ENCODE results near the gene GALP. TPM values are rescaled to one million over a fixed set of nuclear protein-coding genes. Genes with fewer than 3 reads are reported as not detected.

GALP gene
- total RNA-seq, 1 donor from 2014 or later = not detected

- Histone ChIP-seq H2AFZ (ENCODE audit: low read depth, low read length) (no peak overlapping the region), H3K4me3 (ENCODE audit: insufficient read depth, low read depth, low read length) (no peak overlapping the region), H3K9me3 (ENCODE audit: insufficient read depth, low read depth, low read length) (no peaks in the 10 kb centered on the region), H4K20me1 (ENCODE audit: insufficient read depth, low read length) (peaks cover 42% of the 10 kb centered on the region), H3K9ac (ENCODE audit: low read length) (no peak overlapping the region), H3K27ac (ENCODE audit: low read depth, low read length) (no peak overlapping the region), H3K4me2 (ENCODE audit: low read length) (no peak overlapping the region), H3K4me1 (ENCODE audit: insufficient read depth, low read length) (no peaks in the 10 kb centered on the region), H3K79me2 (ENCODE audit: insufficient read depth, low read length) (peaks cover 26% of the 10 kb centered on the region), H3K27me3 (ENCODE audit: insufficient read depth, low read length) (no peaks in the 10 kb centered on the region), H3K36me3 (ENCODE audit: insufficient read depth, low read length) (no peaks in the 10 kb centered on the region)
- FAIRE-seq = no peak
- Mint-ChIP-seq H3K27me3 (ENCODE audit: low read depth, unreplicated experiment) (no peaks in the 10 kb centered on the region), H3K9me3 (ENCODE audit: unreplicated experiment) (peaks cover 2% of the 10 kb centered on the region), H3K4me1 (ENCODE audit: low read depth, unreplicated experiment) (peaks cover 11% of the 10 kb centered on the region), H3K36me3 (ENCODE audit: low read depth, unreplicated experiment) (peaks cover 24% of the 10 kb centered on the region), H3K27ac (ENCODE audit: unreplicated experiment) (peak overlapping the region; percentile 72), H3K4me3 (ENCODE audit: unreplicated experiment) (no peak overlapping the region)
- TF ChIP-seq, protein P1, sequence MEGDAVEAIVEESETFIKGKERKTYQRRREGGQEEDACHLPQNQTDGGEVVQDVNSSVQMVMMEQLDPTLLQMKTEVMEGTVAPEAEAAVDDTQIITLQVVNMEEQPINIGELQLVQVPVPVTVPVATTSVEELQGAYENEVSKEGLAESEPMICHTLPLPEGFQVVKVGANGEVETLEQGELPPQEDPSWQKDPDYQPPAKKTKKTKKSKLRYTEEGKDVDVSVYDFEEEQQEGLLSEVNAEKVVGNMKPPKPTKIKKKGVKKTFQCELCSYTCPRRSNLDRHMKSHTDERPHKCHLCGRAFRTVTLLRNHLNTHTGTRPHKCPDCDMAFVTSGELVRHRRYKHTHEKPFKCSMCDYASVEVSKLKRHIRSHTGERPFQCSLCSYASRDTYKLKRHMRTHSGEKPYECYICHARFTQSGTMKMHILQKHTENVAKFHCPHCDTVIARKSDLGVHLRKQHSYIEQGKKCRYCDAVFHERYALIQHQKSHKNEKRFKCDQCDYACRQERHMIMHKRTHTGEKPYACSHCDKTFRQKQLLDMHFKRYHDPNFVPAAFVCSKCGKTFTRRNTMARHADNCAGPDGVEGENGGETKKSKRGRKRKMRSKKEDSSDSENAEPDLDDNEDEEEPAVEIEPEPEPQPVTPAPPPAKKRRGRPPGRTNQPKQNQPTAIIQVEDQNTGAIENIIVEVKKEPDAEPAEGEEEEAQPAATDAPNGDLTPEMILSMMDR (IDR thresholded peaks at IDR 0.05; ENCODE audit: insufficient read depth, low read depth, low read length) = no peak
- no peak for TF ChIP-seq EZH2 (IDR thresholded peaks at IDR 0.05; ENCODE audit: insufficient read depth, low read length)
- no peak for DNase-seq (ENCODE audit: low read depth)
Observed at GRCh38 chr19:56153507-56153906, 22.3 kb upstream of the GALP start.

DNA sequence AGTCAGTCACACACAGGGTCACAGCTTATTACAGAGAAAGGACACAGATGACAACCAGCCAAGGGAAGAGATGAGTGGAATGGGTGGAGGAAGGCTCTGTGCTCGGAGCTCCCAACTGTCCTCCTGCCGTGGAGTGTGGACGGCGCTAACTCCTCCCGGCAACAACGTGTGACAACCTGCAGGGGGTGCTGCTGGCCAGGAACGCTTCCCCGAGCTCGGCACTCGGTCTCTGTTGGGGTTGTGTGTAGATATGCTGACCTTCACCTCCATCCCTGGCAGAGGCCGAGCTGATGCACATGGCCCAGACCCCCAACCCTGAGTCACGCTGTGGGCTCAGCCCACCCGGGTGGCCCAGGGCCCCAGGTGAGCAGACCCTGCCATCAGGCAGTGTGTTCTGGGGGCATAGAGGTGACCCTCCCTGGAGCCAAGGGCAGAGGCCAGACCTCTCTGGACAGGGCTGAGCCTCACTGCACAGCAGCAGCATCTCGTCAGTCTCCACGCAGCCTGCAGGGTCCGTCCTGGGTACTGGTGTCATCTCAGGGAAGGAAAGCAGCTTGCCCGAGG lies 20.6 kb upstream of the GALP start:
- no peaks in the 10 kb centered on the region for H3K9me3 Mint-ChIP-seq (ENCODE audit: unreplicated experiment)
- no peaks in the 10 kb centered on the region for H3K27me3 Mint-ChIP-seq (ENCODE audit: low read depth, unreplicated experiment)
- no peaks in the 10 kb centered on the region for H3K4me1 ChIP-seq (ENCODE audit: insufficient read depth, low read length)
- TF ChIP-seq, protein P1 (IDR thresholded peaks at IDR 0.05; ENCODE audit: insufficient read depth, low read depth, low read length) = peak; percentile 3
- no peak for TF ChIP-seq EZH2 (IDR thresholded peaks at IDR 0.05; ENCODE audit: insufficient read depth, low read length)
- peaks cover 33% of the 10 kb centered on the region for H4K20me1 ChIP-seq (ENCODE audit: insufficient read depth, low read length)
- H3K4me1 Mint-ChIP-seq (ENCODE audit: low read depth, unreplicated experiment) = peaks cover 11% of the 10 kb centered on the region
- no peak overlapping the region for H3K27ac ChIP-seq (ENCODE audit: low read depth, low read length)
- H3K36me3 Mint-ChIP-seq (ENCODE audit: low read depth, unreplicated experiment) = peaks cover 24% of the 10 kb centered on the region
- no peaks in the 10 kb centered on the region for H3K27me3 ChIP-seq (ENCODE audit: insufficient read depth, low read length)
- no peak for DNase-seq (ENCODE audit: low read depth)
- FAIRE-seq = no peak
- no peak overlapping the region for H3K4me2 ChIP-seq (ENCODE audit: low read length)
- H3K79me2 ChIP-seq (ENCODE audit: insufficient read depth, low read length) = peaks cover 17% of the 10 kb centered on the region
- no peak overlapping the region for H3K9ac ChIP-seq (ENCODE audit: low read length)
- H3K4me3 ChIP-seq (ENCODE audit: insufficient read depth, low read depth, low read length) = no peak overlapping the region
- no peak overlapping the region for H2AFZ ChIP-seq (ENCODE audit: low read depth, low read length)
- no peaks in the 10 kb centered on the region for H3K36me3 ChIP-seq (ENCODE audit: insufficient read depth, low read length)
- H3K27ac Mint-ChIP-seq (ENCODE audit: unreplicated experiment) = no peak overlapping the region
- peaks cover 3% of the 10 kb centered on the region for H3K9me3 ChIP-seq (ENCODE audit: insufficient read depth, low read depth, low read length)
- no peak overlapping the region for H3K4me3 Mint-ChIP-seq (ENCODE audit: unreplicated experiment)

DNA sequence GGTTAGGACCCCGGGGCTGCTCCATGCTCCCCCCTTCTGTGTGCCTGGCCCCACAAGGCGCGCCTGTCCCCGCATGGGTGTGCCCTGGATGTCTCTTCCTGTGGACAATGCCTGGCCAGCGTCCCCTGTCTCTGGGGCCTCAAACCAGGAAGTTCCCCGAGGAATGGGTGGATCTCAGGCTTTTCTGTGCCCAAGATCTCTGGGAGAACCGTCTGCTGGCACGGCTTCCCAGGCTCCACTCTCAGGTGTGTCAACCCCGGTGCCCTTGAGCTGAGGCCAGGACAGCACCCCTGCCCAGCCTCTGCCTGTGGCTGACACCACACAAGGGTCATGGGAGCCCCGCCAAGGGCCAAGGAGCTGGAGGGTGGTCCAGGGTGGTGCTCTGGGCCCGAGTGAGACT lies 19.0 kb upstream of the GALP start:
- FAIRE-seq (no peak), DNase-seq (ENCODE audit: low read depth) (no peak)
- Histone ChIP-seq H3K9ac (ENCODE audit: low read length) (no peak overlapping the region), H2AFZ (ENCODE audit: low read depth, low read length) (no peak overlapping the region), H3K4me3 (ENCODE audit: insufficient read depth, low read depth, low read length) (no peak overlapping the region), H3K4me1 (ENCODE audit: insufficient read depth, low read length) (no peaks in the 10 kb centered on the region), H3K79me2 (ENCODE audit: insufficient read depth, low read length) (peaks cover 10% of the 10 kb centered on the region), H4K20me1 (ENCODE audit: insufficient read depth, low read length) (peaks cover 27% of the 10 kb centered on the region), H3K36me3 (ENCODE audit: insufficient read depth, low read length) (no peaks in the 10 kb centered on the region), H3K4me2 (ENCODE audit: low read length) (no peak overlapping the region), H3K27ac (ENCODE audit: low read depth, low read length) (no peak overlapping the region), H3K27me3 (ENCODE audit: insufficient read depth, low read length) (no peaks in the 10 kb centered on the region), H3K9me3 (ENCODE audit: insufficient read depth, low read depth, low read length) (peaks cover 3% of the 10 kb centered on the region)
- TF ChIP-seq EZH2 (IDR thresholded peaks at IDR 0.05; ENCODE audit: insufficient read depth, low read length) = no peak
- TF ChIP-seq, protein P1 (IDR thresholded peaks at IDR 0.05; ENCODE audit: insufficient read depth, low read depth, low read length) = no peak
- peaks cover 22% of the 10 kb centered on the region for H3K36me3 Mint-ChIP-seq (ENCODE audit: low read depth, unreplicated experiment)
- no peaks in the 10 kb centered on the region for H3K27me3 Mint-ChIP-seq (ENCODE audit: low read depth, unreplicated experiment)
- no peaks in the 10 kb centered on the region for H3K9me3 Mint-ChIP-seq (ENCODE audit: unreplicated experiment)
- H3K4me1 Mint-ChIP-seq (ENCODE audit: low read depth, unreplicated experiment) = peaks cover 11% of the 10 kb centered on the region
- H3K27ac Mint-ChIP-seq (ENCODE audit: unreplicated experiment) = no peak overlapping the region
- no peak overlapping the region for H3K4me3 Mint-ChIP-seq (ENCODE audit: unreplicated experiment)
